Lower leg skin (tissue), 4 donors: ENCODE measurements around the gene SOAT2. TPM values are rescaled to one million over a fixed set of nuclear protein-coding genes. Genes with fewer than 3 reads are reported as not detected.

Experiments
- DNase-seq, 2 donors: peaks; one replicate each; pipeline ENCODE4 v3.0.0-alpha.2; 2019; ENCODE audit warnings: low spot score in 2 of 2
- H3K4me3 ChIP-seq: fragments of 200-600 bp; sonication (generic); 2 replicates; pipeline ENCODE4 v1.5.1; 2017; ENCODE audit warnings: mild to moderate bottlenecking, low read depth; ENCODE audit not compliant: poor library complexity, severe bottlenecking
- CTCF ChIP-seq, 3 donors: fragments of 450-650 bp; IDR thresholded peaks; one replicate each; pipeline ENCODE4 v1.5.1; 2016; ENCODE audit warnings: antibody characterized with exemption in 3 of 3, mild to moderate bottlenecking in 3 of 3, moderate library complexity in 2 of 3
- POLR2A ChIP-seq, 2 donors: fragments of 450-650 bp; IDR thresholded peaks; one replicate each; pipeline ENCODE4 v1.6.1; 2016 to 2017; ENCODE audit warnings: antibody characterized with exemption in 2 of 2, mild to moderate bottlenecking in 1 of 2, moderate library complexity in 1 of 2
- WGBS, 2 donors: methylation state at CpG; one replicate each; pipeline ENCODE4 v1.1.5; 2018; 5-methylcytosine and 5-hydroxymethylcytosine counted together
- intact Hi-C: fragments of 100-400 bp; cut with DNase I; formaldehyde crosslinking; loops from one replicate; pipeline ENCODE4 v1.15.0; 2023; ENCODE audit warnings: low total_unique reads
- total RNA-seq, 4 donors: library from RNA; depleted of rRNA; stranded (reverse); fragments of >200 nt; gene quantifications; one replicate each; pipeline ENCODE4 v1.1.0, GENCODE V29; 2016

SOAT2 gene
- total RNA-seq, 4 donors from 2014 or later, result 0.26 to 0.63 TPM; not detected in 2

GRCh38 chr12:53070877-53071492 lies 32.3 kb upstream of the SOAT2 start:
- TF ChIP-seq POLR2A (IDR thresholded peaks at IDR 0.05) (no peak), CTCF (IDR thresholded peaks at IDR 0.05) (no peak)
- intact Hi-C loops, result no loop called here
- peak in 1 of 2 donors; percentile 84 for DNase-seq
- 68 to 85% methylated on average over 7 of the region's 7 CpGs for WGBS, 2 donors
- H3K4me3 ChIP-seq, result no peak overlapping the region

GRCh38 chr12:53071591-53072551 lies 31.4 kb upstream of the SOAT2 start:
- DNase-seq, result peak; percentile 70 to 94
- WGBS, 2 donors, result 48 to 49% methylated on average over 11 of the region's 11 CpGs
- H3K4me3 ChIP-seq, result no peak overlapping the region
- TF ChIP-seq POLR2A (IDR thresholded peaks at IDR 0.05) (no peak), CTCF (IDR thresholded peaks at IDR 0.05) (no peak)
- intact Hi-C loops, result no loop called here

- intact Hi-C loops, result no loop called here
- H3K4me3 ChIP-seq, result no peak overlapping the region
- DNase-seq, result peak in 1 of 2 donors; percentile 18
- 48 to 56% methylated on average over 6 of the region's 6 CpGs for whole genome bisulfite sequencing, 2 donors
- TF ChIP-seq POLR2A (IDR thresholded peaks at IDR 0.05), result no peak
- TF ChIP-seq CTCF (IDR thresholded peaks at IDR 0.05), result no peak
These were observed 29.4 kb upstream of the SOAT2 start for GRCh38 chr12:53073881-53074280.

GRCh38 chr12:53074283-53074998 lies 28.8 kb upstream of the SOAT2 start:
- 90 to 91% methylated on average over 11 of the region's 11 CpGs for WGBS, 2 donors
- TF ChIP-seq CTCF (IDR thresholded peaks at IDR 0.05), result no peak
- TF ChIP-seq POLR2A (IDR thresholded peaks at IDR 0.05), result no peak
- DNase-seq, result peak in 1 of 2 donors; percentile 83
- intact Hi-C loops, result no loop called here
- H3K4me3 ChIP-seq, result no peak overlapping the region

- DNase-seq, result no peak
- TF ChIP-seq POLR2A (IDR thresholded peaks at IDR 0.05) (no peak), CTCF (IDR thresholded peaks at IDR 0.05) (no peak)
- WGBS, 2 donors, result 94 to 97% methylated on average over 3 of the region's 3 CpGs
- H3K4me3 ChIP-seq, result no peak overlapping the region
- intact Hi-C loops, result no loop called here
These were observed 28.3 kb upstream of the SOAT2 start for GRCh38 chr12:53074999-53075370.
